ENCODE results near the gene CNTNAP5.

Gene CNTNAP5

GRCh38 chr2:124836416-124836815 lies 811.3 kb downstream of the CNTNAP5 start:
- DNase-seq, result no peak

GRCh38 chr2:124837496-124837895 lies 812.4 kb downstream of the CNTNAP5 start:
- no peak for DNase-seq

GRCh38 chr2:124838406-124838805 lies 813.3 kb downstream of the CNTNAP5 start:
- DNase-seq, result no peak

GRCh38 chr2:124867247-124867646 lies 842.2 kb downstream of the CNTNAP5 start:
- DNase-seq, result no peak

- no peak for DNase-seq
Measured at GRCh38 chr2:124874219-124874618, 849.1 kb downstream of the CNTNAP5 start.

GRCh38 chr2:124874676-124875075 lies 849.6 kb downstream of the CNTNAP5 start:
- DNase-seq, result no peak

- no peak for DNase-seq
Measured at GRCh38 chr2:124875627-124876244, 850.6 kb downstream of the CNTNAP5 start.

GRCh38 chr2:124877141-124877577 lies 852.1 kb downstream of the CNTNAP5 start:
- DNase-seq, result no peak

GRCh38 chr2:124879640-124880039 lies 854.6 kb downstream of the CNTNAP5 start:
- no peak for DNase-seq

GRCh38 chr2:124880995-124881394 lies 855.9 kb downstream of the CNTNAP5 start:
- DNase-seq, result no peak

- DNase-seq, result no peak
Measured at GRCh38 chr2:124882423-124882822, 857.3 kb downstream of the CNTNAP5 start.

GRCh38 chr2:124883595-124883994 lies 858.5 kb downstream of the CNTNAP5 start:
- DNase-seq, result no peak

- DNase-seq, result no peak
Measured at GRCh38 chr2:124884315-124884714, 859.2 kb downstream of the CNTNAP5 start.

GRCh38 chr2:124886216-124886615 lies 861.1 kb downstream of the CNTNAP5 start:
- no peak for DNase-seq

- DNase-seq, result no peak
Measured at GRCh38 chr2:124887466-124887865, 862.4 kb downstream of the CNTNAP5 start.

- DNase-seq, result no peak
Measured at GRCh38 chr2:124888431-124888830, 863.3 kb downstream of the CNTNAP5 start.

- no peak for DNase-seq
Measured at GRCh38 chr2:124894199-124894598, 869.1 kb downstream of the CNTNAP5 start.

- no peak for DNase-seq
Measured at GRCh38 chr2:124898827-124899226, 873.7 kb downstream of the CNTNAP5 start.

GRCh38 chr2:124908411-124908810 lies 883.3 kb downstream of the CNTNAP5 start:
- no peak for DNase-seq

GRCh38 chr2:124911560-124911959 lies 886.5 kb downstream of the CNTNAP5 start:
- DNase-seq, result no peak

GRCh38 chr2:124913868-124914267 lies 888.8 kb downstream of the CNTNAP5 start:
- DNase-seq, result no peak

GRCh38 chr2:124915567-124915966 lies 890.5 kb downstream of the CNTNAP5 start:
- DNase-seq, result no peak

- no peak for DNase-seq
Measured at GRCh38 chr2:124919296-124919695, 894.2 kb downstream of the CNTNAP5 start.

- DNase-seq, result no peak
Measured at GRCh38 chr2:124920448-124920847, 895.4 kb downstream of the CNTNAP5 start.

- DNase-seq, result no peak
Measured at GRCh38 chr2:124921191-124921590, 896.1 kb downstream of the CNTNAP5 start.

Measured in stimulated activated CD8-positive, alpha-beta memory T cell treated with anti-CD3 and anti-CD28 coated beads, Interleukin-4, amount 100 ng/mL, for 48 hours (primary cell).